GM21528 (cell line): Measurements from ENCODE around the gene MTREX.

Source experiments
- ATAC-seq: cut with Tn5 transposase; IDR thresholded peaks from one replicate; pipeline ENCODE4 v1.9.1; 2021; ENCODE audit warnings: mild to moderate bottlenecking, moderate library complexity; ENCODE audit not compliant: unreplicated experiment, low FRiP score

The MTREX gene

DNA sequence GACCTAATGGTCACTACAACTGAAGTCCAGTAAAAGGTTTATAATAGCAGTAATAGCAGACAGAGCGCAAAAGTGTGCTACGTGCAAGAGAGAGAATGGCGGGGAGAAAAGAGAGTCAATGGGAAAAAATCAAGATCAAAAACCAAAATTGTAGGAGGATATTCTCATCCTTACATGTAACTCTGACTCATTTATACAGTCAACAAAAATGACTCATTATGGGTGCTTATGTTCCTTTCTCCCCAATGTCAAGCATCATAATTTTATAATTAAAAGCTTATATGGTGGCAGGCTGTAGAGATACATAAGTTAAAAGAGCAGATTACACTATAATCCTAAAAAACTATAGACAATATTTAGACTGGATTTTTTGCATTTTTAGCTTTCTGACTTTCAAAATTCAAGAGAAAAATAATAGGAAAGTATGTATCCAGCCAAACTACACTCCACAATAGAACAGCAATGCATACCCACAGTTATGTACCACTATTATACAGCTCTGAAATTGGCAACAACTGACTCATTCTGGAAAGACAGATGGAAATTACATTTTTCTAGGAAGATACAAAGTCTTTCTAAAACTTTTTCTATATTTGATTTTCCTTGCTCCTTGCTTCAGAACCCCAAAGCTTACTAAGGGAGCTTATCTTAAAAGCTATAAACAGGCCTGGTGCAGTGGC lies 148.6 kb downstream of the MTREX start:
- no peak for ATAC-seq

DNA sequence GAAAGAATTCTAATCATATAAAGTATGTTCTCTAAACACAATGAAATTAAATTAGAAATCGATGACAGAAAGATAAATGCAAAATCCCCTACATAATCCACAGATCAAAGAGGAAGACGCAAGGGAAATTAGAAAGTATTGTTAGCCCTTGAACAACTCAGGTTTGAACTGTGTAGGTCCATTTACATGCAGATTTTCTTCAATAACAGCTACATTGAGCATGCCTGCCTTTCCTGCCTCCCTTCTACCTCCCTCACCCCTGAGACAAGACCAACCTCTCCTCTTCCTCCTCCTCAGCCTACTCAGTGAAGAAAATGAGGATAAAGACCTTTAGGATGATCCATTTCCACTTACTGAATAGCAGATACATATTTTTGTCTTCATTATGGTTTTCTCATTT lies 151.8 kb downstream of the MTREX start:
- ATAC-seq: no peak

DNA sequence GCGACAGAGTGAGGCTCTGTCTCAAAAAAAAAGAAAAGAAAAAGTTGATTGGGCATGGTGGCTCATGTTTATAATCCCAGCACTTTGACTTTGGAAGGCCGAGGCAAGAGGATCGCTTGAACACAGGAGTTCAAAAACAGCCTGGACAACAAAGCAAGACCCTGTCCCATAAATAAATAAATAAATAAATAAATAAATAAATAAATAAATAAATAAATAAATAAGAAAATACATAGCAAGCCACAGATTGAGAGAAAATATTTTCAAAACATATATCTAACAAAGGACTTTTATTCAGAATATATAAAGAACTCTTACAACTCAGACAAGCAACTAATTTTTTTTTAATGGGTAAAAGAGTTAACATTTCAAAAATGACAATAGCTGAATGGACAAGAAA lies 155.8 kb downstream of the MTREX start:
- ATAC-seq: no peak

DNA sequence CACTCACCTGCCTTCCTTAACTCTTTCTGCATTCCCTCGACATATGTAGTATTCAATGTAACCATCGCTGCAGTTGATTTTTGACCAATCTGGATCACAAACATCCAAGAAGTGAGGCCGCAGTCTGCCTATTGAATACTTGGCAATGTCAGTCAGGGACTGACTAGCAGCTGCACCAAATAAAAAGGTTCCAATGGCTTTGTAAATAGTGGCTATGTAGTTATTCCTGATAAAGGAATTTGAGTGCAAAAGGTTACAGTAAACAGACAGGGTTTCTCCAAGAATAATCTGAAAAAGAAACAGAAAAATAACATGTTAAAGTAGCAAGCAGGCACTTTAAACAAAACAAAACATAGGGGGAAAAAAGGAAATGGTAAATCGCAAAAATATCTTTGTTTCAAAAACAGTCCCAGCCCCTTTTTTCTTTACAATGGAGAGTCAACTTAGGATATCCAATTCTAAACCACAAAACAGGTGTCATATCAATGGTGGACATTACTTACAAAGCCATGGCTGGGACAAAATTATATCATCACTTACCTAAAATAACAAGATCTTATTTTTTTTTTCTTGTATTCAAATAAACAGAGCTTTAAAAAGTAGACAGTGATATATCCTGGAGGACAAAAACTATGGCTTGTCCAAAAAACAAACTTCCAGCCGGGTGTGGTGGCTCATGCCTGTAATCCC lies 160.2 kb downstream of the MTREX start:
- ATAC-seq: no peak

DNA sequence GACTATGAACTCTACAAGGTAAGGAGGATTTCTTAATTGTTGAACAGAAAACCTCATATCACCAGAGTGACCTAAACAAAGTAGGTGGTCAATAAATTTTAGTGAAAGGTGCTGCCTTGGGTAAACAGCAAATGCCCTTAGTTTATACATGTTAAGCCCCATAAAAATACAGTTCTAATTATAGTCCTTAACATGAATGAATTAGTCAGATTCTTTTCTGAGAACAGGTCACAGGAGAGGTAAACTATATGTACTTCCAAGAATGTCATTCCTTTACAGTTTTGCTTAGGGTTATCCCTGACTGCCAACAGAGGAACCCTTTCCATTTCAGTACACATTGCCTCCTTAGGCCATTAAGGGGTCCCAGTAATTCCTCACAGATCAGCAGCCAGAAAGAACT lies 162.1 kb downstream of the MTREX start:
- no peak for ATAC-seq

DNA sequence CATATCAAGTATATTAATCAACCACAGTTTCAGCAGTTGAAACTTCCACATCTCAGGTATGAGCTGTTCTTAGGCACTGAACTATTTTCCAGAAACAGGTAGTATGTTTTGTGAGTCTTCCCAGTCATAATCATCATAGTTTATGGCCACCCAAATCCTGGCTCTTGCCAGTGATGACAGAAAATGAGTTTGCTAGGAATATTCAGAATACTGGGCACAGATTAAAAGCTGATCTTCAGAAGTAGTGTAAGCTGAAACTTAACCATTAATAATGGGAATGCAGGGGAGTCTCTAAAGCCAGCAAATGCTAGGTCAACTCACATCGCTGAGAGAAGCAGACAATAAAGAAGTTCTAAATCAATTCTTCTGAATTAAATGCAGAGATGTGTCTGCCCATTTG lies 162.5 kb downstream of the MTREX start:
- ATAC-seq: no peak

DNA sequence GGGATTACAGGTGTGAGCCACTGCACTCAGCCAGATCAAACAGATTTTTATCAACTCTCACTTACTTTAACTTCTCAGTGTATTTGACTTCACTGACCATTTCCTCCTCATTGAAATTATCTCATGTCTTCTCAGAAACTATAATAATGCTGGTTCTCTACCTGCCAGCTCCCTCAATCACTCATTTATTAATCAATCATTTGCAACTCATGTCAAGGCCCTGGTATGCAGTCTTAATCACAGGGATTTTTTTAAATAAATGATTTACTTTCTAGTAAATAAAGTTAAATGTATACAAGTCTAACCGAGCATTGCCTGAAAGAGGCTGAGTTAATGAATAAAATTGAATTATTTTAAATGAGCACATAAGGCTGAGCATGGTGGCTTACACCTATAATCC lies 163.7 kb downstream of the MTREX start:
- ATAC-seq: no peak

DNA sequence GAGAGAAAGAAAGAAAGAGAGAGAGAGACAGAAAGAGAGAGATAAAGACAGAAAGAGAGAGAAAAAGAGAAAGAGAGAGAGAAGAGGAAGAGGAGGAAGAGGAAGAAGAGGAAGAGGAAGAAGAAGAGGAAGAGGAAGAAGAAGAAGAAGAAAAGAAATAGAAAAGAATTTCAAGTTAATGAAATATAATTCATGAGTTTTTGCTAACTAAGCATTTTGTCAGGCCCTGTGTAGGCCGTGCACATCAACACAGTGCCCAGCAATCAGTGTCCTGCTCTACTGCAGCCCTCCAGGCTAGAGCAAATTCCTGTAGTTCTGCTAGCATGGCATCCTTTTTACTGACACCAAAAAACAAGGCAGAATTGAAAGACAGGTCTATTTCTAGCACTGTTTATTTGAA lies 164.9 kb downstream of the MTREX start:
- no peak for ATAC-seq
